Stimulated activated CD4-positive, alpha-beta T cell treated with anti-CD3 and anti-CD28 coated beads, Interleukin-1b, Interleukin-23, amount 100 ng/mL, for 1 hour (primary cell): ENCODE results near the gene MREG.

Experiments
- DNase-seq, 2 donors: peaks; one replicate each; pipeline ENCODE4 v3.0.0-alpha.2; 2020; ENCODE audit warnings: low read depth in 2 of 2

Gene MREG, protein sequence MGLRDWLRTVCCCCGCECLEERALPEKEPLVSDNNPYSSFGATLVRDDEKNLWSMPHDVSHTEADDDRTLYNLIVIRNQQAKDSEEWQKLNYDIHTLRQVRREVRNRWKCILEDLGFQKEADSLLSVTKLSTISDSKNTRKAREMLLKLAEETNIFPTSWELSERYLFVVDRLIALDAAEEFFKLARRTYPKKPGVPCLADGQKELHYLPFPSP

DNA sequence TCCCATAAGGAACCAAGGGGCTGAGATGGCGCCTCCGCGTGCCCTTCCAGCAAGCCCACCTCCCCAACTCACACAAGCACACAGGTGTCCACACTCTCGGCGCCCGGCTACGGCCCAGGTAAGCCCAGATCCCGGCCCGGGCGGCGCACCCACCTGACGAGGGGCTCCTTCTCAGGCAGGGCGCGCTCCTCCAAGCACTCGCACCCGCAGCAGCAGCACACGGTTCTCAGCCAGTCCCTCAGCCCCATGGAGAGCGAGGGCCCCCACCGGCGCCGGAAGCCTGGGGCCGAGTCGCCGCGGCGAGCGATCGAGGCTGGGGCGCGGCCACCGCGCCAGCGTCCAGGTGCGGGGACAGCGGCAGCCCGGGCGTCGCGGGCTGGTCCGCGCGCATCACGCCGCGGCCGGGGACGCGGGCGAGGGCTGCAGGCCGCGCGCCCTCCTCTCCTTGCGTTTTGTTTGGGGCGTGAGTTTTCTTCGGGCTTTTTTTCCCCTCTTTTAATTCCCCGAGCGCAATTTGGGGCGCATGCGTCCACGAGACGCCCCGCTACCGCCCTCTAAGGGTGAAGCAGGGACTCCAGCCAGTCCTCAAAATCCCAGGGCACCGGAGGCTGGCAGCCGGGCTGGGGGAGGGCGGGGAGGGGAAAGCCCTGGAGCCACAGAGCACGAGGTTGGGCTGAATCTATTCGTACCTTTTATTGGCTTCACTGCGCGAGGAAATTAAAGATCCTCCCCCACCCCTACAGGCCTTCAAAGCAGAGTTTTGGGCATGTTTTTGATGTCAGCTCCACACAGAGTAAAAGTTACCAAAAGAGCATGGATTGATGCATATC, at the start of gene MREG:
TSS of gene MREG (minus strand) at position 472 of the 830 bp plus-strand sequence. CDS start at position 248, 224 bp downstream.
- DNase-seq, result peak; percentile 50 to 78

DNA sequence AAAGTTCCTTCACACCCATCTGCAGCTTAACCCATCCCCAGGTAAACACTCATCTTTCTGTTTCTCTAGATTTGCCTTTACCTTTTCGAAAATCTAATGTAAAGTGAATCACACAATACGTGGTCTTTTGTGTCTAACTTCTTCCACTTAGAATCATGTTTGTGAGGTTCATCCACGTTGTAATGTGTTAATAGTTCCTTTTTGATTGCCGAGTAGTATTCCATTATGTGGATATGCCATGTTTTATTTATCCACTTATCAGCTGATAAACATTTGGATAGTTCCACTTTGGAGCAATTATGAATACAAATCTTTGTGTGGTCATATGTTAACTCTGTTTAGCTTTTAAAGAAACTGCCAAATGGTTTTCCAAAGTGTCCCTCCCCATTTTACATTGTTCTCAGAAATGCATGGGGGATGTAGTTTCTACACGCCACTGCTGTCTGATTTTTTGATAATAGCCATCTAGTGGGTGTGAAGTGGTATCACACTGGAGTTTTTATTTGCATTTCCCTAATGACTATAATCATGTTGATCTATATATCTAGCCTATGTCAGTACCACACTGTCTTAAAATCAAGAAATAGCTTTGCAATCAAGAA, 46.0 kb upstream of the MREG start:
- no peak for DNase-seq

DNA sequence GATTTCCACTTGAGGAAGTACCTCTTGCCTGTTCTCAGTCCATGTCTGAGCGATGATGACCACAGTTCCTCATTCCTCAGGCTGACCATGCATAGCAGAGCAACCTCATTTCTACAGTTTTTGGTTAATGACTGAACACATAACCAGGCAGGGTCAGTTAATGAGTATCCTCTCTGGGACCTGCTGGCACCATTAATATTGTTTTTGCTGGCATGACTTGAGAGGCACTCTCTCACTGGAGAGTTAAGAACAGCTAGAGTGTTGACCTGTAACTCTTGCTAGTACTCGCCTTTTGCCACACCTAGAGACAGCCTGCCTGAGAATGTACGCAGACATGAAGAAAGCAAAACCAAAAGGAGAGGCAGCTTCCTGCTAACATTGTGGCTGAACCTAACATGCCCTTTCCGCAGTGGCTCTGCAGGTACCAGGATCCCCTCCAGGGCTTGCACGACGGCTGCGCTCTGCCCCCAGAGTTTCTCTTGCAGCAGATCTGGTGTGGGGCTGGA, 44.4 kb upstream of the MREG start:
- DNase-seq, result peak in 1 of 2 donors; percentile 4

GRCh38 chr2:216056739-216057138, 43.4 kb upstream of the MREG start:
- no peak for DNase-seq

GRCh38 chr2:216055680-216056079, 42.3 kb upstream of the MREG start:
- no peak for DNase-seq

GRCh38 chr2:216052420-216052819, 39.1 kb upstream of the MREG start:
- no peak for DNase-seq

- no peak for DNase-seq
Observed at GRCh38 chr2:216051350-216051749, 38.0 kb upstream of the MREG start.

DNA sequence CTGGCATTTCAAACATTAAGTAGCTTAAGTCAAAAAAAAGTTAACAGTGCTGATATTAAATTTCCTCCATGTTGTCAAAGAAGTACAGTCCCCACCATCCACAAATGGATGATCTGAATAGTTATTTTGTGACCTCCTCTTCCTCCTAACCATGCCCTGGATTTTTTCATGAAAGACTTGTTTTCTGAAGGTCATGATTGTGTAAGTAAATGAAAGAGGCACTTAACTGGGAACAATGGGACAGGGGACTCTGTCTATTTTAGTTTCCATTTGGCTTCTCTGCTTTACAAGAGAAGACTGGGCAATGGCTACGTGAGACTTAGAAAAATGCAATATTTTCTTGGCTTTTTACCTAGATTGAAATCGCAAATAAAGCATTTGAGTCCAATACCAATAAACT, 36.1 kb upstream of the MREG start:
- DNase-seq, result no peak

DNA sequence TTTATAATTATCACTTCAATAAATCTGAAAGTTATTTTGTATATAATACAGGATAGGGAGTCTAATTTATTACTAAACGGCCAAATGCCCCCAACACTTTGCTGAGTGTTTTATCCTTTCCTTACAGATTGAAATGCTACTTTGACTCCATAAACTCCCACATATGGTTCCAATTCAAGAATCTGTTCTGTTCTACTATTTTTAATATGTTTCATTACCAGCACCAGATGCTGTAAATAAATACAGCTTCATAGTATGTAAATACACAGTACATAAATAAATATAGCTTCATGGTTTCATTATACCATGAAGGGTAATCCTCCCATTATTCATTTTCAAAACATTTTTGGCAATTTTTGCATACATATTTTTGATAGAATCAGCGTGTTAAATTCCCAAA, 34.0 kb upstream of the MREG start:
- DNase-seq, result no peak

DNA sequence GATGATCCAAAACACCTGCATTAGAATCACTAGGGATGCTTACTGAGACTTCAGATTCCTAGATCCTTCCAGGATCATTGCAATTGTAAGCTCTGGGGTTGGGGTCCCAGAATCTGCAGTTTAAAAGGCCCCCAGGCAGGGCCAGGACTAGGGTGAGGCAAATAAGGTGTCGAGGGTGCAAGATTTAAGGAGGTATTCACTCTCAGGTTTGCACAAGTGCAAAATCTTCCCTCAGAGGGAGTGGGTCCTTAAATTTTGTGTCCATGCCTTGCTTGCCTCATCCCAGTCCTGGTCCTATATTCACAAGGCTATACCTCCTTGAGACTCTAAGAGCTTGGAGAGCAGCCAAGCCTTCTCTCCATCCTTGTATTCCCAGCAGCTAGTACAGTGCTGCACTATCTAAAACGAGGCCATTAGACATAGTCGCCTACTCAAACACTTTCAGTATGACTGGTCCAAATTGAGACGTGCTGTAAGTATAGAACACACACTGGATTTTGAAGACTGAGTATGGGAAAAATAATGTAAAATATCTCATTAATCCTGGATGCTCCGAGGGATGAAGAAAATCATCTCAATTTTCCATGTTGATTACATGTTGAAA, 31.6 kb upstream of the MREG start:
- no peak for DNase-seq

DNA sequence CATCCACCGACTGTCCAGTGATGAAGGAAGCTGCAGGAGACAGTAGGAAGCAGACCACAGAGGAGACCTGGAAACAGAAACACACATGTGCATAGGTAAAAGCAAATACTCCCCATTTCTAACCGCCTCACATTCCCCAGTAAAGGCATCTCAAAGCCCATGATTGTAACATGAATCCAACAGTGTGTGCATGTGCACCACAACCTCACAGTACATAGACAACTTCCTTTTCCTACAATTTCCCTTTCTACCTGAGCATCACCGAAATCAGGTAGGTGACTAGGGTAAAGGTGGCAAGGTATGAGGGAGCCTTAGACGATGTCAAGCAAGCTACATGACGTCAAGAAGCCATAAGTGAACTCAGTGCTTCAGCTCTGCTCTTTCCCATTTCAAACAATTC, 30.6 kb upstream of the MREG start:
- no peak for DNase-seq

- DNase-seq, result no peak
Observed at GRCh38 chr2:216041438-216041837, 28.1 kb upstream of the MREG start.

GRCh38 chr2:216039918-216040317, 26.6 kb upstream of the MREG start:
- no peak for DNase-seq

- peak; percentile 52 to 73 for DNase-seq
Observed at GRCh38 chr2:216034065-216034464, 20.7 kb upstream of the MREG start.

DNA sequence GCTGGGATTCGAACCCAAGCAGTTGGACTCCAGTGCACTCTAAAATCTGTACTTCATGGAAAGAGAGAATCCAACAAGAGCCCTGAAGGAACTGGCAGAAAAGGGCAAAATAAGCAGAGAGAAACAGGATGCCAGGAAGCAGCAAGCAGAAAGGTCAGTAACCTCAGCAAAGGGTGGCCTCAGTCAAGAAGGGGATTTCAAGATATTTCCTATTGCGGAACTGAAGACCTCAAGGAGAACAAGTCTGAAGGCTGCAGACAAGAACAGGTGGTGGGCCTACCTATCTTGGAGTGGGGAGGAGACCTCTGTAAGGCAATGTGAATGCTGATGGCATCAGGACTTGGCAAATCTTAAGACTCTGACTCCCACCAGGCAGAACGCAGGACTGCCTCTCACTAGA, 20.1 kb upstream of the MREG start:
- no peak for DNase-seq

GRCh38 chr2:216031960-216032689, 18.8 kb upstream of the MREG start:
- no peak for DNase-seq

GRCh38 chr2:216030216-216030615, 16.9 kb upstream of the MREG start:
- no peak for DNase-seq

- DNase-seq, result no peak
Observed at GRCh38 chr2:216029416-216030129, 16.2 kb upstream of the MREG start.

DNA sequence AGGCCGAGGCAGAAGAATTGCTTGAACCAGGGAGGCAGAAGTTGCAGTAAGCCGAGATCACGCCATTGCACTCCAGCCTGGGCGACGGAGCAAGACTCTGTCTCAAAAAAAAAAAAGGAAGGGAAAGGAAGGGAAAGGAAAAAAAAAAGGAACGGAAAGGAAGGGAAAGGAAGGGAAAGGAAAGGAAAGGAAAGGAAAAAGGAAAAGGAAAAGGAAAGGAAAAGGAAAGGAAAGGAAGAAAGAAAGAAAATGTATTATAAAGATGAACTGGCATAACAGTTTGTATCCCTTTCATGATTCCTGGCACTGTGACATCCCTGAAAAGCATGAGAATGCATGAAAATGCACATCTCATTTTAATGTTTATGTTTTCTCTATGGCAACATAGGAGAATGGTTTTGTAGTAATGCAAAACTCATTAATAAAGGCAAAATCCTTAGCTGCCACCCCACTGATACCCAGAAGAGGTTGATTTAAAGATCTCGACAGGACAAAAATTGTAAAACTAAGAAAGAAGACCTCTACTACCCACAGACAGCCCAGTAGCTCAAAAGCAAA, 11.5 kb upstream of the MREG start:
- DNase-seq, result no peak

DNA sequence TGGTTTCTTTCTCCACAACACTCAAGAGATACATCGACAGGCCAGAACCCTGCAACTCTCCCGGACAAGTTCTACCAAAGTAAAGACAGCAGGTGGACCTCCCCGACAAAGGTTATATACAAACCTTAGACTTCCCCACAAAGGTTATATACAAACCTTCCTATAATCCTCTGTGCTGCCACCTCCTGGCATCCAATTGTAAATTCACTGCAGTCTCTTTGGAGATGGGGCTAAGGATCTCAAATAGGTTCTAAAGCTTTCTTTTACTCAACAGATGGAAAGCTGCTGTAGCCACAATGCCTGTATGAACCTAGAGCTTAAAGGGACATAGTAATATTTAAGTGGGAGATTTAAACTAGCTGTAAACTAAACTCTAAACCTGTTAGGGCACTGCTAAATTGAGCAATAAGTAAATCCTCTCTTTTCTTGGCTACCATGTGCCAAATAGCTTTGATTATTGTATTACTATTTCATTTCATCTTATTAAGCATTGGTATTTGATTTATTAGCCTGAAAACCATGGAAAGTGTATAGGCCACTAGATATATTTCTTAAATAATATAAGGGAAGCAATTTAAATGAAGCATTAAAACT, 9.8 kb upstream of the MREG start:
- no peak for DNase-seq
